SK-N-SH treated with all-trans-retinoic acid at 6 μM for 48 hours (cell line): Measurements from ENCODE around the gene HERC2.

Experiments used
- ARNTL ChIP-seq: fragments of 450-650 bp; formaldehyde crosslinking; IDR thresholded peaks from 2 replicates; pipeline ENCODE4 v1.5.0; 2020; ENCODE audit warnings: low read depth, mild to moderate bottlenecking, moderate library complexity, borderline replicate concordance
- ESRRG ChIP-seq: fragments of 250-450 bp; sonication (Bioruptor Pico); IDR thresholded peaks from 2 replicates; pipeline ENCODE4 v1.6.1; 2021; ENCODE audit warnings: mild to moderate bottlenecking
- GLIS3 ChIP-seq: fragments of 250-450 bp; sonication (Bioruptor Pico); IDR thresholded peaks from 2 replicates; pipeline ENCODE4 v1.5.0; 2020; ENCODE audit warnings: mild to moderate bottlenecking, moderate library complexity
- ISL1 ChIP-seq: fragments of 250-450 bp; sonication (Bioruptor Pico); IDR thresholded peaks from 2 replicates; pipeline ENCODE4 v2.1.2; 2022; ENCODE audit warnings: mild to moderate bottlenecking, moderate library complexity
- OSR1 ChIP-seq: fragments of 250-450 bp; sonication (Bioruptor Pico); IDR thresholded peaks from 2 replicates; pipeline ENCODE4 v1.8.0; 2022; ENCODE audit warnings: moderate library complexity, mild to moderate bottlenecking, inconsistent platforms
- PPARA ChIP-seq: fragments of 250-450 bp; sonication (Bioruptor Pico); IDR thresholded peaks from 2 replicates; pipeline ENCODE4 v1.5.0; 2020; ENCODE audit warnings: mild to moderate bottlenecking, borderline replicate concordance
- SNAI2 ChIP-seq: fragments of 250-450 bp; sonication (Bioruptor Pico); IDR thresholded peaks from 2 replicates; pipeline ENCODE4 v1.5.0; 2020; ENCODE audit warnings: mild to moderate bottlenecking, moderate library complexity
- ZC3H10 ChIP-seq: fragments of 250-450 bp; sonication (Bioruptor Pico); IDR thresholded peaks from 2 replicates; pipeline ENCODE4 v1.5.1; 2021; ENCODE audit warnings: mild to moderate bottlenecking, moderate library complexity
- ZFP30 ChIP-seq: fragments of 450-650 bp; formaldehyde crosslinking; IDR thresholded peaks from 2 replicates; pipeline ENCODE4 v1.5.0; 2022; ENCODE audit warnings: mild to moderate bottlenecking, moderate library complexity
- ZNF70 ChIP-seq: fragments of 450-650 bp; formaldehyde crosslinking; IDR thresholded peaks from 2 replicates; pipeline ENCODE4 v1.5.0; 2020; ENCODE audit warnings: mild to moderate bottlenecking, moderate library complexity
- ZNF8 ChIP-seq: fragments of 450-650 bp; formaldehyde crosslinking; IDR thresholded peaks from 2 replicates; pipeline ENCODE4 v1.5.0; 2020; ENCODE audit warnings: mild to moderate bottlenecking, moderate library complexity
- TF ChIP-seq, protein P1 (sequence below): fragments of 250-450 bp; sonication (Bioruptor Pico); IDR thresholded peaks from 2 replicates; pipeline ENCODE4 v1.5.0; 2020; ENCODE audit warnings: mild to moderate bottlenecking, moderate library complexity
- TF ChIP-seq, protein P2 (sequence below): fragments of 250-450 bp; sonication (Bioruptor Pico); IDR thresholded peaks from 2 replicates; pipeline ENCODE4 v1.8.0; 2020; ENCODE audit warnings: mild to moderate bottlenecking, moderate library complexity, borderline replicate concordance

DNA sequence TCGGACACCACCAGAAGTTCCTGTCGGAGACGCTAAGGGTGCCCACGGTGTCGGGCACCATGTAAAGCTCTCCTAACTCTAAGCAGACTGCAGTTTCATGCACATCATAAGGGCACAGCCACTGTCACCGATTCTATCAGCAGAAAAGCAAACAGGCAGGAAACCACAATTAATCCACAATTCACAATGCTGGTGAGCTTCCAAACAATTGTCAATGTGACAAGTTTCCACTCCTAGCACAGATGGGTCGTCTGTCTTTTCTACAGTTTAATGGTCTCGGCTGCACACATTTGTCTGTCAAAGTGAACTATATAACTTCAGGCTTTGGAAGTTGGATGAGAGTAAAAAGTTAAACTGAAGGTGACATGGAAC is 214.1 kb downstream of the HERC2 start:
- no peak for TF ChIP-seq ISL1 (CRISPR knock-in tag)
- TF ChIP-seq ZFP30: no peak
- no peak for TF ChIP-seq ARNTL (CRISPR knock-in tag)
- TF ChIP-seq PPARA (CRISPR knock-in tag): no peak
- TF ChIP-seq ZC3H10 (CRISPR knock-in tag): no peak
- TF ChIP-seq ZNF70: no peak
- no peak for TF ChIP-seq OSR1 (CRISPR knock-in tag)
- no peak for TF ChIP-seq ESRRG
- no peak for TF ChIP-seq SNAI2 (CRISPR knock-in tag)
- TF ChIP-seq, protein P1, sequence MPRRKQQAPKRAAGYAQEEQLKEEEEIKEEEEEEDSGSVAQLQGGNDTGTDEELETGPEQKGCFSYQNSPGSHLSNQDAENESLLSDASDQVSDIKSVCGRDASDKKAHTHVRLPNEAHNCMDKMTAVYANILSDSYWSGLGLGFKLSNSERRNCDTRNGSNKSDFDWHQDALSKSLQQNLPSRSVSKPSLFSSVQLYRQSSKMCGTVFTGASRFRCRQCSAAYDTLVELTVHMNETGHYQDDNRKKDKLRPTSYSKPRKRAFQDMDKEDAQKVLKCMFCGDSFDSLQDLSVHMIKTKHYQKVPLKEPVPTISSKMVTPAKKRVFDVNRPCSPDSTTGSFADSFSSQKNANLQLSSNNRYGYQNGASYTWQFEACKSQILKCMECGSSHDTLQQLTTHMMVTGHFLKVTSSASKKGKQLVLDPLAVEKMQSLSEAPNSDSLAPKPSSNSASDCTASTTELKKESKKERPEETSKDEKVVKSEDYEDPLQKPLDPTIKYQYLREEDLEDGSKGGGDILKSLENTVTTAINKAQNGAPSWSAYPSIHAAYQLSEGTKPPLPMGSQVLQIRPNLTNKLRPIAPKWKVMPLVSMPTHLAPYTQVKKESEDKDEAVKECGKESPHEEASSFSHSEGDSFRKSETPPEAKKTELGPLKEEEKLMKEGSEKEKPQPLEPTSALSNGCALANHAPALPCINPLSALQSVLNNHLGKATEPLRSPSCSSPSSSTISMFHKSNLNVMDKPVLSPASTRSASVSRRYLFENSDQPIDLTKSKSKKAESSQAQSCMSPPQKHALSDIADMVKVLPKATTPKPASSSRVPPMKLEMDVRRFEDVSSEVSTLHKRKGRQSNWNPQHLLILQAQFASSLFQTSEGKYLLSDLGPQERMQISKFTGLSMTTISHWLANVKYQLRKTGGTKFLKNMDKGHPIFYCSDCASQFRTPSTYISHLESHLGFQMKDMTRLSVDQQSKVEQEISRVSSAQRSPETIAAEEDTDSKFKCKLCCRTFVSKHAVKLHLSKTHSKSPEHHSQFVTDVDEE (CRISPR knock-in tag): no peak
- no peak for TF ChIP-seq GLIS3 (CRISPR knock-in tag)
- TF ChIP-seq, protein P2, sequence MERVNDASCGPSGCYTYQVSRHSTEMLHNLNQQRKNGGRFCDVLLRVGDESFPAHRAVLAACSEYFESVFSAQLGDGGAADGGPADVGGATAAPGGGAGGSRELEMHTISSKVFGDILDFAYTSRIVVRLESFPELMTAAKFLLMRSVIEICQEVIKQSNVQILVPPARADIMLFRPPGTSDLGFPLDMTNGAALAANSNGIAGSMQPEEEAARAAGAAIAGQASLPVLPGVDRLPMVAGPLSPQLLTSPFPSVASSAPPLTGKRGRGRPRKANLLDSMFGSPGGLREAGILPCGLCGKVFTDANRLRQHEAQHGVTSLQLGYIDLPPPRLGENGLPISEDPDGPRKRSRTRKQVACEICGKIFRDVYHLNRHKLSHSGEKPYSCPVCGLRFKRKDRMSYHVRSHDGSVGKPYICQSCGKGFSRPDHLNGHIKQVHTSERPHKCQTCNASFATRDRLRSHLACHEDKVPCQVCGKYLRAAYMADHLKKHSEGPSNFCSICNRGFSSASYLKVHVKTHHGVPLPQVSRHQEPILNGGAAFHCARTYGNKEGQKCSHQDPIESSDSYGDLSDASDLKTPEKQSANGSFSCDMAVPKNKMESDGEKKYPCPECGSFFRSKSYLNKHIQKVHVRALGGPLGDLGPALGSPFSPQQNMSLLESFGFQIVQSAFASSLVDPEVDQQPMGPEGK (CRISPR knock-in tag): no peak
- TF ChIP-seq ZNF8: no peak
